Osteoblast (primary cell): ENCODE results near the gene MCC. TPM values are rescaled to one million over a fixed set of nuclear protein-coding genes. Genes with fewer than 3 reads are reported as not detected.

Experiments
- DNase-seq: peaks from one replicate; pipeline ENCODE4 v3.0.0; 2011; ENCODE audit warnings: low spot score, mixed read lengths; ENCODE audit not compliant: insufficient read length; ENCODE audit errors: missing footprints
- H2AFZ ChIP-seq: 2 replicates; pipeline ENCODE4 v1.6.0; 2011; ENCODE audit warnings: mild to moderate bottlenecking, low read length
- H3K27ac ChIP-seq: 2 replicates; pipeline ENCODE4 v1.5.1; 2011; ENCODE audit warnings: mild to moderate bottlenecking, low read depth, low read length, moderate library complexity
- H3K27me3 ChIP-seq: 2 replicates; pipeline ENCODE4 v1.6.0; 2012; ENCODE audit warnings: mild to moderate bottlenecking, control low read depth, inconsistent platforms, low read length, moderate library complexity; ENCODE audit not compliant: insufficient read depth
- H3K36me3 ChIP-seq: 2 replicates; pipeline ENCODE4 v1.5.1; 2011; ENCODE audit warnings: mild to moderate bottlenecking, low read length, control low read depth, moderate library complexity; ENCODE audit not compliant: insufficient read depth
- H3K4me1 ChIP-seq: 2 replicates; pipeline ENCODE4 v1.5.1; 2011; ENCODE audit warnings: mild to moderate bottlenecking, low read length, control low read depth, moderate library complexity; ENCODE audit not compliant: insufficient read depth
- H3K4me2 ChIP-seq: 2 replicates; pipeline ENCODE4 v1.6.0; 2011; ENCODE audit warnings: mild to moderate bottlenecking, low read length; ENCODE audit not compliant: insufficient read depth
- H3K4me3 ChIP-seq: fragments of 200-600 bp; sonication (generic); 3 replicates; pipeline ENCODE4 v1.5.1; 2012; ENCODE audit warnings: mild to moderate bottlenecking, low read length, inconsistent platforms; ENCODE audit not compliant: insufficient read depth
- H3K79me2 ChIP-seq: 2 replicates; pipeline ENCODE4 v1.6.0; 2012; ENCODE audit warnings: mild to moderate bottlenecking, low read length, control low read depth, inconsistent platforms; ENCODE audit not compliant: insufficient read depth
- H3K9me3 ChIP-seq: 2 replicates; pipeline ENCODE4 v1.5.1; 2011; ENCODE audit warnings: low read depth, low read length, control low read depth
- H4K20me1 ChIP-seq: 2 replicates; pipeline ENCODE4 v1.6.0; 2012; ENCODE audit warnings: mild to moderate bottlenecking, low read length, control low read depth; ENCODE audit not compliant: insufficient read depth
- CTCF ChIP-seq: IDR thresholded peaks from 2 replicates; pipeline ENCODE4 v1.5.1; 2011; ENCODE audit warnings: mild to moderate bottlenecking, low read depth, low read length, moderate library complexity; ENCODE audit errors: extremely low read depth
- total RNA-seq: library from RNA; depleted of rRNA; stranded (reverse); fragments of >200 nt; gene quantifications from 2 replicates; pipeline ENCODE4 v1.2.3, GENCODE V29; 2012

Gene MCC
- total RNA-seq, 1 donor: 45.6 TPM

GRCh38 chr5:113236536-113237288, 251.5 kb downstream of the MCC start:
- Histone ChIP-seq H3K36me3 (no peaks in the 10 kb centered on the region), H3K27me3 (no peaks in the 10 kb centered on the region), H3K9me3 (no peaks in the 10 kb centered on the region), H3K4me2 (no peak overlapping the region), H3K4me3 (no peak overlapping the region), H4K20me1 (no peaks in the 10 kb centered on the region), H2AFZ (no peak overlapping the region), H3K79me2 (no peaks in the 10 kb centered on the region), H3K27ac (no peak overlapping the region), H3K4me1 (no peaks in the 10 kb centered on the region)
- no peak for TF ChIP-seq CTCF
- DNase-seq: no peak

GRCh38 chr5:113235884-113236283, 252.4 kb downstream of the MCC start:
- no peaks in the 10 kb centered on the region for H3K9me3 ChIP-seq
- no peaks in the 10 kb centered on the region for H3K36me3 ChIP-seq
- H3K4me2 ChIP-seq: no peak overlapping the region
- no peaks in the 10 kb centered on the region for H3K79me2 ChIP-seq
- no peaks in the 10 kb centered on the region for H4K20me1 ChIP-seq
- H3K4me1 ChIP-seq: no peaks in the 10 kb centered on the region
- no peak overlapping the region for H3K27ac ChIP-seq
- DNase-seq: no peak
- TF ChIP-seq CTCF: no peak
- H3K4me3 ChIP-seq: no peak overlapping the region
- no peak overlapping the region for H2AFZ ChIP-seq
- H3K27me3 ChIP-seq: no peaks in the 10 kb centered on the region

- Histone ChIP-seq H2AFZ (no peak overlapping the region), H3K4me1 (no peaks in the 10 kb centered on the region), H3K36me3 (no peaks in the 10 kb centered on the region), H3K4me2 (no peak overlapping the region), H3K9me3 (no peaks in the 10 kb centered on the region), H3K4me3 (no peak overlapping the region), H4K20me1 (no peaks in the 10 kb centered on the region), H3K27ac (no peak overlapping the region), H3K27me3 (no peaks in the 10 kb centered on the region), H3K79me2 (no peaks in the 10 kb centered on the region)
- no peak for DNase-seq
- TF ChIP-seq CTCF: no peak
Measured at GRCh38 chr5:113234546-113234945, 253.7 kb downstream of the MCC start.

- H3K4me3 ChIP-seq: no peak overlapping the region
- no peak overlapping the region for H3K4me2 ChIP-seq
- no peaks in the 10 kb centered on the region for H3K4me1 ChIP-seq
- no peaks in the 10 kb centered on the region for H4K20me1 ChIP-seq
- no peaks in the 10 kb centered on the region for H3K9me3 ChIP-seq
- no peaks in the 10 kb centered on the region for H3K27me3 ChIP-seq
- no peak for TF ChIP-seq CTCF
- no peak overlapping the region for H3K27ac ChIP-seq
- no peak overlapping the region for H2AFZ ChIP-seq
- no peaks in the 10 kb centered on the region for H3K36me3 ChIP-seq
- no peaks in the 10 kb centered on the region for H3K79me2 ChIP-seq
- DNase-seq: peak; percentile 62
Measured at GRCh38 chr5:113233606-113234005, 254.6 kb downstream of the MCC start.
